ENCODE results near the gene PKP4.

The PKP4 gene

GRCh38 chr2:158496986-158497385, 40.2 kb downstream of the PKP4 start:
- no peak for DNase-seq (ENCODE audit: low read depth in 2 of 2)

- DNase-seq (ENCODE audit: low read depth in 2 of 2), result no peak
Measured at GRCh38 chr2:158497486-158497885, 40.7 kb downstream of the PKP4 start.

GRCh38 chr2:158498043-158498748, 41.4 kb downstream of the PKP4 start:
- DNase-seq (ENCODE audit: low read depth in 2 of 2), result peak in 1 of 2 experiments; percentile 18

- DNase-seq (ENCODE audit: low read depth in 2 of 2), result no peak
Measured at GRCh38 chr2:158498749-158499136, 42.0 kb downstream of the PKP4 start.

GRCh38 chr2:158499383-158499782, 42.6 kb downstream of the PKP4 start:
- DNase-seq (ENCODE audit: low read depth in 2 of 2), result no peak

- DNase-seq (ENCODE audit: low read depth in 2 of 2), result no peak
Measured at GRCh38 chr2:158500333-158500732, 43.6 kb downstream of the PKP4 start.

- DNase-seq (ENCODE audit: low read depth in 2 of 2), result no peak
Measured at GRCh38 chr2:158501301-158501700, 44.5 kb downstream of the PKP4 start.

- peak; percentile 98 for DNase-seq (ENCODE audit: low read depth in 2 of 2)
Measured at GRCh38 chr2:158502974-158503373, 46.2 kb downstream of the PKP4 start.

- no peak for DNase-seq (ENCODE audit: low read depth in 2 of 2)
Measured at GRCh38 chr2:158504088-158504487, 47.3 kb downstream of the PKP4 start.

GRCh38 chr2:158505448-158505934, 48.7 kb downstream of the PKP4 start:
- no peak for DNase-seq (ENCODE audit: low read depth in 2 of 2)

GRCh38 chr2:158507141-158507540, 50.4 kb downstream of the PKP4 start:
- no peak for DNase-seq (ENCODE audit: low read depth in 2 of 2)

GRCh38 chr2:158507679-158508078, 50.9 kb downstream of the PKP4 start:
- DNase-seq (ENCODE audit: low read depth in 2 of 2), result no peak

GRCh38 chr2:158509928-158510797, 53.4 kb downstream of the PKP4 start:
- peak in 1 of 2 experiments; percentile 37 for DNase-seq (ENCODE audit: low read depth in 2 of 2)

- no peak for DNase-seq (ENCODE audit: low read depth in 2 of 2)
Measured at GRCh38 chr2:158510887-158511286, 54.1 kb downstream of the PKP4 start.

GRCh38 chr2:158511706-158512105, 55.0 kb downstream of the PKP4 start:
- DNase-seq (ENCODE audit: low read depth in 2 of 2), result no peak

GRCh38 chr2:158512323-158512722, 55.6 kb downstream of the PKP4 start:
- no peak for DNase-seq (ENCODE audit: low read depth in 2 of 2)

- no peak for DNase-seq (ENCODE audit: low read depth in 2 of 2)
Measured at GRCh38 chr2:158513841-158514240, 57.1 kb downstream of the PKP4 start.

- no peak for DNase-seq (ENCODE audit: low read depth in 2 of 2)
Measured at GRCh38 chr2:158518084-158518483, 61.3 kb downstream of the PKP4 start.

GRCh38 chr2:158519481-158519880, 62.7 kb downstream of the PKP4 start:
- no peak for DNase-seq (ENCODE audit: low read depth in 2 of 2)

GRCh38 chr2:158529379-158530259, 72.9 kb downstream of the PKP4 start:
- peak; percentile 41 to 47 for DNase-seq (ENCODE audit: low read depth in 2 of 2)

- DNase-seq (ENCODE audit: low read depth in 2 of 2), result no peak
Measured at GRCh38 chr2:158530829-158531228, 74.1 kb downstream of the PKP4 start.

GRCh38 chr2:158533009-158533408, 76.3 kb downstream of the PKP4 start:
- DNase-seq (ENCODE audit: low read depth in 2 of 2), result no peak
